Hematopoietic multipotent progenitor cell treated with erythropoietin and hydrocortisone succinate and interleukin-3 and kit ligand, for 17 days (in vitro differentiated cells): Measurements from ENCODE around the gene HUS1.

ENCODE experiments used
- DNase-seq: peaks from one replicate; pipeline ENCODE4 v3.0.0-alpha.2; 2015; ENCODE audit warnings: low spot score

The HUS1 gene

DNA sequence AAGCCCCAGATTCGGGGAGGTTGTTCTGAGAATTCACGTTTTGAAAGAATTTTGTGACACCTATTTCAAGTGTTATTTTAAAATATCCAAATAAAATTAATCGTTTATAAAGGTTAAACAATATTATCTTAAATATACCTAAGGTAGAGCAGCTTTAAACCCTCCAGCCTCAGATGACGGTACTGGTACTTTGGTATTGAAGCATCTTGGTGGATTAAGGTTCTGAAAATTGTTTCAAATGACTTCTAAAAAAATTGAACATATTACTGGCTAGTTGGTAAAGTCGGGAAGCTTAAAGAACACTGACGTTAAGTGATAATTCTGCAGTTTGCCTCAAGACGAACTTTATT, 392 bp upstream of the HUS1 start:
- no peak for DNase-seq

DNA sequence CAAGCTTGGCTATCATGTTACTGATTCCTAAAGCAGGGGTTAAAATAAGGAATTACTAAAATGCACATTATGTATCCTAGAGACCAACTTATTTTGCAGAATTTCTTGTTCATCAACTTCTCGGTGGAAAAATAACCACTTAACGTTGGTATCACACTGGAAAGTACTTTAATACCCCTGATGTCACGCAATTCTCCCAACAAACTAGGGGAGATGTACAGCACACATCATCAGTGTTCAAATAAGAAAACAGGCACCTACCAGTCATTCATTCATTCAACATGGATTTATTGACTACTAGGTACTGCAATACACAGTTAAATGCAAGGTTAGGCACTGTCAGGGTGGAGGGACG, 648 bp downstream of the HUS1 start:
- DNase-seq = peak; percentile 10

DNA sequence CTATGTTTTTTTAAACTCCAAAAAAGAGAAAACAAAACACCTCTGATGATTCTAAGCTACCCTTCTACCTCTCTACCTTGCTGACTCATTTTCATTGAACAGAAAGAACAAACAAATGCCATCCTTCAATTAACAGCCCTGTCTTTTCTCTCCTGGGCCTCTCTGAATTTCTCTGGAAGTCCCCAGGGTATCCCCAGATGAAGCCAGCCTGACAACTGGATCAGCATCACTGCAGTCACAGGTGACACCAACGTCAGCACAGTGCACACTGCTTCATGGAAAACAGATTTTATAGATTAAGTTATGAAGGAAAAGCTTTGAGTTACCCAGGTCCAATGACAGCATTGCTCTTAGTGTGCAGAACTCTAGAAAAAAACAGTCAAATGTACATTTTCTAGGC, 5.7 kb downstream of the HUS1 start:
- no peak for DNase-seq

DNA sequence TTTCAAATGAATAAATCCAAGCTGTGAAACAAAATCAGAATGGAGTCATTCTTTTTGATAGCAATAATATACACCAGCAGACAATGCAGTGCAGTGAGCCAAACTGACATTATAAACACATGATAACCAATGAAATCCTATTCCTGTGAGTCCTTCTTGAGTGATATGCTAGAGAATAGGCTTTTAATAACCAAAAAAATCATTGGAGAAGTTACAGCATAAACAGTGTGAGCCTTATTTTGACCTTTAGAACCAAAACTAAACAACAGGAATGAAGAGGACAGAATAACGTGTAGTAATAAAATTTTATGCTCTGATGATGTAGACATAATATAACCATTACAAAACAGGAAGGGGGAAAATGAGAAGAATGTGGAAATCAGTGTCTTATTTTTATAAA, 8.7 kb downstream of the HUS1 start:
- DNase-seq = no peak

DNA sequence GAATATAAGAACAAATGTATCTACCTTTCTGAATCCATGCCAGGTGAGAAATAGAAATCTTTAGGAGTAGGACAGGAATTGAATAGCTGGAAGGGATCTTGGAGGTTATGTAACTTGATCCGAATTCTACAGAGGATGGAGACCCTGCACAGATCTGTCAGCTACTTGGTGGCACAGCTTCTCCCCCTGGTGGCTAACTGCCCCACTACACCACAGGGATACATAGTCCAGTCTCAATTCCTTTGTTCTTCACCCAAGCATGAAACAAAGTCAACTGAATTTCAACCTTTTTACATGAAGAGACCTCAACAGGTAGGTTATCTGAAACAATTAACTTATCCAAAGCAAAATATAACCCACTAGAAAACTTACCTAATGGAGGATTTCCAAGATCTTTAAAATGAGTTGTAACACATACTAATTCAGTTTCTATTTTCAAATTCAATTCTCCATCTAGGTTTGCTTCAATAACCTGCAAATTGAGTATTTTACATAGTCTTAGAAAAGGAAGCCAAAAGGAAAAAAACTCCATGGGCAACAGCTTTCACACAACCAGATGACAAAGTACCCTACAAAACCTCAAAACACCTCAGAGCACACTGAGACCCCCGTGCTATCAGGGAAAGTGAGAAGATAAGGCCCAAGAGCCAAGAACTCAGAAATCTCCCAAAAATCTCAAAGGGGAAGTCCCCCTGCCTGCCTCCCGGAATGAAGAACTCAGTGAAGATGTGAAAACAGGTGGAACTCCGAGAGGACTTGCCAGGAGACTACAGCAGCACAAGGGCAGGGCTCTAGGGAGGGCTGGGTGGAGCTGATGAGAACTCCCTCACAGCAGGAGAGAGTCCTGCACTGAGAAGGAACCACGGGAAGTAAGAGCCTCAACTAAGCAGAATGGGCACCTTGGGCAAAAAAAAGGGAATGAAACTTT, 10.3 kb downstream of the HUS1 start:
- DNase-seq = peak; percentile 32

DNA sequence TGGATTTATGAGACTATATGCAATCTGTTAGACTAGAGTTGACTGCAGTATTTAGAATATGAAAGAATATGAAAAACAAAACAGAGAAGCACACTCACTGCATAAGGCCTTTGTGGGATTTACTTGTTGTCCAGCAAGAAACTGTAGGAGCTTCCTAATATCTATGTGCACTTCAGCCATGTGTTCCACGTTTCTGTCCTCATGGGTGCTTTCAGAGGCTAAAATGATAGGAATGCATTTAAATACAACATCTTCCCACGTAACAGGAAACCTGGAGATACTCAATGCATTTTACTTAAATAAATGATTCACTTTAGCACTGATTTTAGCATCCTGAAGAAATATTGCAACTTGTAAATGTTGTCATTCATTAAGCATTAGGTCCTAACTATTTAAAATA, 11.7 kb downstream of the HUS1 start:
- no peak for DNase-seq

DNA sequence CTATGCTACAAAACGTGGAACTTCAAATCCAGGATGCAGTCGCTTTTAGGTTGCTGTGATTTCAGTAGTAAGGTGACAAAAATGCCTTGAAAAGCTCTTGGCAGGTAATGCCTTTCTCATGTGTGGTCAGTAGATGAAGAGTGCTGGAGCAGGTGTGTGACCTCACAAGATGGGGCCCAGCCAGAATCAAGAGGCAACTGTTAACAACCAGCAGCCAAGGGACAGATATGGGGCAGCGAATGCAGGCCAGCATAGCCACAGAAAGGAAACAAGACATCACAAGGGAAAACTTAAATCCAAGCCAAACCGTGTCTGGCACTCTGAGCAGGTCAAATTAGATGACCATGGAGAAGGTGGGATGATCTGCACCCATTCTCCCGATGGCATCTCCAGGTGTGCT, 12.3 kb downstream of the HUS1 start:
- no peak for DNase-seq

DNA sequence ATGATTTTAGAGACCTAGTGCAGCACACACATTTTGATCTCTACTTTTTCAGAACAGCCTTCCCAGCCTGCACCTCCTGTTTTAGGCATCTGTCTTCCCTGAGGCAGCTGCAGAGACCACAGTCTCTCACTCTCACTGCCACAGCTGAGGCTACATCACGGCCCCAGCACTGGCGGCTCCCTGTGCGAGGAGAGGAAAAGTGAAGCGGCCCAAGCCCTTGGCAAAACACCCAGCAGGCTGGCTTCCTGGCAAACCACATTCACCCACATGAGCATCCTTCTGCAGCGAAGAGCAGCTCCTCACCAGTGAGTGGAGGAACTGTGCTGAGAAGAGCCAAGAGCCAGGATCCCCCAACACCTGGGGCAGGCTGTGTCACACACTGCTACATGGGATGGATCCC, 14.0 kb downstream of the HUS1 start:
- no peak for DNase-seq

DNA sequence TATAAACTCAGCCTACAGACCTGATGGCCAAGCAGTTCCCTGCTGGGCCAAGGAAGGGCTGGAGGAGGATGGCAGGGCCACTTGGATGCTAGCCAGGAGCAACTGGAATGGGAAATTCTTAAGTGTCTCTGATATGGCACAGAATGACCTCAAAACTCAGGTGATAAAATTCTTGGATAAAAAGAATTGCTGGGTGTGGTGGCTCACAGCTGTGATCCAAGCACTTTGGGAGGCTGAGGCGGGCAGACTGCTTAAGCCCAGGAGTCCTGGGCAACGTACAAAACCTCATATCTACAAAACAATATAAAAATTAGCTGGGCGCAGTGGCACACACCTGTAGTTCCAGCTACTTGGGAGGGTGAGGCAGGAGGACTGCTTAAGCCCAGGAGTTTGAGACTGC, 17.2 kb downstream of the HUS1 start:
- DNase-seq = no peak

DNA sequence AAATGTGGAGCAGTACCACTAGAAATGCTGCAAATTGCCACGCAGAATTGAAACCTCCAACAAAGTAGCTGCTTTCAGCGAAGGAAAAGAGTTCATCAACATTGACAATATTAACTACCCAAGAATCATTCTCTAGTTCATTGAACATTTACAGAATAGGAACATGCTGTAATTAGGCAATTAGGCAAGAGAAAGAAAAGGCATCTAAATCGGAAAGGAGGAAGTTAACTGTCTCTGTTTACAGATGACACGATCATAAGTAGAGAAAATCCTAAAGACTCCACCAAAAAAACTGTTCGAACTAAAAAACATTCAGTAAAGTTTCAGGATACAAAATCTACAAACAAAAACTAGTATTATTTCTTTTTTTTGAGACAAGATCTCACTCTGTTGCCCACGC, 22.3 kb downstream of the HUS1 start:
- DNase-seq = no peak

DNA sequence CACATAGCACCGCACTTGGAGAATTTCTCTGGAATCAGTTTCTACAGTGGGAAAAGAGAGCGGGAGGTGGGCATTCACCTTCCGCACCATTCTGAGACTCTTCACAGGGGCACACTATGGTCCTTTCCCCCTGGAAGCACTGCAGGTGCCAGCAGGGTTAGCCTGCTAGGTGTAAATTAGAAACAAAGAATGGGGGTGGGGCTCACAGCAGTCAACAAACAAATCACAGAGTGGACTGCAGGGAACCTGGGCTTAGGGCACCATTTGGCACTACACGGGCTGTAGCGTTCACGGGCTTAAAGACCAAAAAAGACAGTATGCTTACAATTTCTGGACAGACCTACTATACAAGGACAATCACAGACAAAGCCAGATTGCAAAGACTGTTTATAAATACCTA, 23.2 kb downstream of the HUS1 start:
- DNase-seq = no peak

DNA sequence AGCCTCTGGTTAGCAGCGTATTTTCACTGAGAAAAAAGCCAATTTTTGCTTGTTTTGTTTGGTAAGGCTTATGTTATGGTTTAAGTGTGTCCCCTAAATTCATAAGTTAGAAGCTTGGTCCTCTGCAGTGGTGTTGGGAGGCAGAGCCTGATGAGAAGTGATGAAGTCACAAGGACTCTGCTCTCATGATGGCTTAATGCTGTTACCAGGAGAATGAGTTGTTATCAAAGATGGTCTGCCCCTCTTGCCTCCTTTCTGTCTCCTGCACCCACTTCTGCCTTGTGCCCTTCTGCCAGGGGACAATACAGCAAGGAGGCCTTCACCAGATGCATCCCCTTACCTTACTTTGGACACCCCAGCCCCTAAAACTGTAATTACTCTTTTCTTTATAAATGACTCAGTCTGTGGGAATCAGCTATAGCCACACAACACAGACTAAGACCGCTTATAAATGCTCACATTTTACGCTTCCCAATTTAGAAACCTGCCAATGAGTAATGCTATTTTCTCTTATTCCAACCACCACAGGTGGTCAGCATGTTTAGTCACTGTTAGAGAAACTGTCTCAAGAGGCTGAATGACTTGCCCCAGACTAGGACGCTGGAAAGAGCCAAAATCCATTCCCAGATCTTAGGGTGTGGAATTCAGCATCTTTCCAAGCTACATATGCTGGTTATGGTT, 25.0 kb downstream of the HUS1 start:
- DNase-seq = no peak

DNA sequence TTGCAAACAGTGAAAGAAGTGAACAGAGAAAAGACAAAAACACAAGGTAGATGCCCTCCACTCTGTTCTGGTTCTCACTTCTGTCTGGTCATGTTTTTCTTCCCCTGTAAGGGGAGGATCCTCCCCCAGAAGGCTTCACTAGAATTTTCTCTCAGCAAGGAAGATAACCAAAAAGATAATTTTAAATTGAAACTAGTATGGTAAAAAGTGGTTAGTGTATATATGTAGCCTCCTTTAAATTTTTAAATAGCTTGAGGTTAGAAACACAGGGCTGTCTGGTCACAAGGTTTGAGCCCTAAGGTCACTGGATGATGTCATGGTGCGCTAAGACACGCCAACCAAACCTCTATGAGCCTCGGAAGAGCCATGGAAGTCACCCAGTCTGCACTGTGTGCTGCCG, 25.6 kb downstream of the HUS1 start:
- DNase-seq = no peak

DNA sequence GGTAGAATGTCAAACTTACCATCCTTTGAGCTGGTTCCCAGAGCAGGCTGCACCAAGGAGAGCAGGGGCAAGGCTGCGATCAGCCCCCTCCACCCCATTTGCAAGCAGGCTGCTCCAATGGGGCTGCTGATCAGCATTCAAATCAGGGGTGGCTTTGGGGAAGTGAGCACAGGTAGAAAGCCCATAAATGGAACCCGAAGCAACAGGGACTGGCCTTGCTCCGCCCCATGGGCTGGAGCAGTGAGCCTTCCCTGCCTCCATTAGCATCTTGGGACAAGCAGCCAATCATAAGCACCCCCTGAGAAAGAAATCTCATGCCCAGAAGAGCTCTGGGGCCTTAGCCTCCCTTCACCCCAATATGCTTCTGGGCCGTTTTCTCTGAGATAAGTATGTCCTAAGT, 27.2 kb downstream of the HUS1 start:
- DNase-seq = no peak

DNA sequence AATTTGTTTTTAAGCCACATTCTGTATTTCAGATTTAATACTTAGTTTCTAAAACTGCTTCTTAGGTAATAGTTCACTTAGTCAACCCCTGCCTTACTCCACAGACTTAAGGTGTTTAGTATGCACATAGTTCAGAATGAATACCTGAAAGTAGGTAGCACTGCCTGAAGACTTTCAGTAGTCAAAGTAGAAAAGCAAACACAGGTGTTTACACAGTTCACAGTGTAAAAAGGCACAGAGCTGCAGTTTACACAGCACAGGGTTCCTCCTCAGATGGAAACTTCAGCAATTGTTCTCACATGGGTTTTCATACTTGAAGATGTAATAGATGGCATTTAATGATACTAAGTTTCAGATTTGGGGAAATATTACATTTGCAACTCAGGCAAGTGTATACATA, 28.0 kb downstream of the HUS1 start:
- DNase-seq = no peak

DNA sequence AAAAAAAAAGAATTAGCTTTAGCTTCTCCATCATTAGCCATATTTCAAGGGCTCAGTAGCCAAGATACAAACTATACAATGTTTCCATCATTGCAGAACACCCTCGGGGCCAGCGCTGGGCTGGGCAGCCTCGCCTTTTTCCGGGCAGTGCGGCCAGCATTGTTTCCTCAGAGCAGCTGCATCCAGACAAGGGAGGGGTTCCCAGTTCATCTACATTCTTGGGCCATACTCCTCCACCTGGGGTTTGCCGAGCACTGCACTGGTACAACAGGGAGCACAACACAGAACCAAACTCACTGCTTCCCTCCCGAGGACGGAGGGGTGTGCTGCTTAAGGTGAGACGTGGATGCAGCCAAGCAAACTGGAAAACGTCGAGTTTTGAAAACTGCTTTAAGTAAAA, 28.7 kb downstream of the HUS1 start:
- DNase-seq = no peak

DNA sequence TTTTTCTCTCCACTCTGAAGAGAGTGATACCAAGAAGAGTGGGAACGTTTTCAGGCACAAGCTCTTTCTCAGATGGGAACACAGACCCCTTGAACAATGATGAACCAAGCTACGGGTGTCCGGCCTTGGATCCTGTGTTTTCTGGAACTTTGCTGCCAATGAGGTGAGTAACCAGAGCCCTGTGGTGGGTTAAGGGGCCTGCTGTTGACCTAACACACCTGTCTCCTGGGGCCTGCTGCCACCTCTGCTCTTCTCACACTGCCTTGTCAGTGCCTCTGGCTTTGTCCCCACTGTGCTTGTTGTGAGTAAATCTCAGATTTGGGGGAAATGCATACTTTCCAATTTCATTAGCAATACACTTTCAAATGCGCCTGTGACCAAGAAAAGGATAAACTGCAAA, 29.7 kb downstream of the HUS1 start:
- no peak for DNase-seq

DNA sequence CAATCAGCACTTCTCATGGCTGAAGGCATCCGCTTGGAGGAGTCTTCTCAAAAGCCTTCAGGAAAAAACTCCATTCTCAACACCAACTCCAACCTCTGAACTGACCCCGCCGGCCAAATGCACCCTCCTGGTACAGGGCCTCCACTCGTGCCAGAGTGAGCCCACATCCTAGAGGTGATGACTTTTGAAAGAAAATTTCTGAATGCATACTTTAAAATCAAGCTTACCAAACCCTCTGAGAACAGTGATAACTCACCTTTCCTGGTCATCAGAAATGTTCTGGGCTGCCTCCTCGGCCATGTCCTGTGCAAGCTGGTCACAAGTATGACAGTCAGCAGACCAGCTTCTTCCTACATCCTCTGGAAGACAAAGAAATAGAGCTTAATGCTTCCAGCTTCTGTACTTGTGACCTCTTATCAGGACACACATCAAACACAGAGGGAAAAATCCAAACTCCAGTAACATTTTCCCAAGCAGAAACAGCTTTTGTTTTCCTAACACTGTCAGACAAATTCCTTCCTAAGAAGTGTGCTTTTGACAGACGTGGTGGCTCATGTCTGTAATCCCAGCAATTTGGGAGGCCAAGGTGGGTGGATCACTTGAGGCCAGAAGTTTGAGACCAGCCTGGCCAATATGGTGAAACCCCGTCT, 31.1 kb downstream of the HUS1 start, which contains the start of gene PKD1L1:
Gene PKD1L1, minus strand, starts transcription at position 326 of the 650 bp plus-strand sequence. Its CDS starts 26 bp downstream, at position 300.
- DNase-seq = no peak

DNA sequence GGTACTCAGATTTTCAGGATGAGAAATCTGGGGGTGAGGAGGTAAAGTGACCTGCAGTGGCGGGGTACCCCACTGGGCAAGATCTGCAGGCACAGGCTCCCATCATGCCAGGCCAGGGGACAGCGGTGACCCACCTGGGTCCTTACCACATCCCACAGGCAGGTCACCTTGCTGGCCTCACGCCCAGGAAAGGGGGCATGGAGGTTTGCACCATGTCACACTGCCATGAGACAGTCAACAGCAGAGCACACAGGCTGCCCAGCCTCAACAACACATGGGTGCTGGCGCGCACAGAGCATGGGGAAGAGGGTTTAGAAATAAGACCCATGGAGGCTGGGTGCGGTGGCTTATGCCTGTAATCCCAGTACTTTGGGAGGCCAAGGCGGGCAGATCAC, 32.1 kb downstream of the HUS1 start:
- no peak for DNase-seq

DNA sequence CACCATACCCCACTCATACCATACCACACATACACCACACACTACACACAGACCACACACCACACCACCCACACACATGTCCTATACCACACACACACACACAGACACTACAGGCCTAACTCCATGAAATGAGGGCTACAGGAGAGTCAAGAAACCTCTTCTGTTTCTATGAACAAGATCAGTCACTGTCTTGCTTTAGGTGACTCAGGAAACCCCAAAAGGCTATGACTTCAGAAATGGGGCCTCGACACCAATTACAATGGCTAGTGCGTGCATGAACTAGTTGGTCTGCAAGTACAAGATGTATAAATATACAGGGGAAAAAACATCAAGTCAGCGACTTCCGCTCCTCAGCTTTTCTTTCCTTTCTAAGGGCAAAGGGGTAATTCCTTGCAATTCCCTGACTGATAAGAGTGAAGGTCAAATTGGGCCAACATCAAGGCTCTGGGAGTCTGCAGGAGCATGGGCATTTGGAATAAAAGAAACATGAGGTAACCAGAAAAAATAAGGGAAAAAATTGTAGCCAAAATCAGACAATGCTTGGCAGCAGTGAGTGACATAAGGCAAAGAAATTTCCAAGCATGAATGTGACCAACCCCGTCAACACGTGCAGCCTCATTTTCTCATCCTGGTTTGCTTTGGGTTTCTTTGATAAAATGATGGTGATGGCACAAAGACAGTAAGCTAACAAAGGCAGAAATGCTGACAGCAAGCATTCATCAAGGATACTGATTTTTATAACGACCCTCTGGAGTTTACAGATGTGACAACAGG, 32.6 kb downstream of the HUS1 start:
- DNase-seq = no peak

DNA sequence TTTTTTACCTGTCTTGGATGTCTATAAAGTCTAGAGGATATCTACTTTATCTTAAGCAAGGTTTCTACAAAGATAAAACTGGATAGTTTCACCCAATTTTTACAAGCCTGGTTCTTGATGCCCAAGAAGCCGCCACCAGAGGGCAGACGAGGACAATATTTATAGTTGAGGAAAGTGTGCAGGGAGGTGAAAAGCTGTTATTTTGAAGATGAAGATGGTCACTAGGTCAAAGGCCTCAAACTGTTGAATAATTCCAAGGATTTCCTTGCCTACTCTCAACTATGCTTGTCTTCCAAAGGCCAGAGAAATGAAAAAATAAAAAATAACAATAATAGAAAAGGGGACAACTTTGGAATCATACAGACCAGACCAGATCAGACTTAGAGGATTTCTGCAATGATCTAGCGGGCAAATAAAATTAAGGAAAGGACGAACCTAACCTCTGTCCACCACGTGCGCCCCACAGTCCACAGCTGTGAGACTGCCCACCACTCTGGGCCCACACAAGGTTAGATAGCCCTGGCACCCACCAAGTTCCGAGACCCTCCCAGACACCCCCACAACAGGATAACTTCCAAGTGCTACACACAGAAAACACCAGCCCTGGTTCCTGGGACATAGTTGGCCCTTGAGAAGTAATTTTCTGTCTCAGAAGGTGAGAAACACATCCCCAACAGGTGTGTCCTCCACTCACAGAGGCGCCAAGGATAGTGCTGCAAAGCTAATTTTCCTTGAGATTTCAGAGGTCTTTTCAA, 34.0 kb downstream of the HUS1 start:
- DNase-seq = peak; percentile 67
